Measurements from ENCODE around the gene EGFR. TPM values are rescaled to one million over a fixed set of nuclear protein-coding genes. Genes with fewer than 3 reads are reported as not detected.

The EGFR gene
- total and polyA plus RNA-seq, 9 donors: 13.0 to 54.6 (median 41.7) TPM

- peak in 1 of 5 donors; percentile 13 for DNase-seq
- intact Hi-C loops (cut with DNase I): loop anchor here in 1 of 4 donors (10.0 kb wide), 1 partner anchor 148 kb away; no protein-coding TSS in a partner anchor
- Histone ChIP-seq H3K27me3 (no peaks in the 10 kb centered on the region), H3K9me3 (no peaks in the 10 kb centered on the region), H3K4me1 (ENCODE audit: insufficient read depth) (peaks cover 10% of the 10 kb centered on the region), H3K4me3 (no peak overlapping the region), H3K27ac (no peak overlapping the region), H3K36me3 (no peaks in the 10 kb centered on the region)
- TF ChIP-seq EP300 (IDR thresholded peaks at IDR 0.05): no peak
- 95 to 96% (median 96%) methylated on average over 25 of the region's 25 CpGs for WGBS, 3 donors
Measured at GRCh38 chr7:55172881-55173609, 154.2 kb downstream of the EGFR start.

GRCh38 chr7:55173671-55174070 lies 154.9 kb downstream of the EGFR start:
- Histone ChIP-seq H3K9me3 (no peaks in the 10 kb centered on the region), H3K27me3 (no peaks in the 10 kb centered on the region), H3K4me1 (ENCODE audit: insufficient read depth) (peaks cover 13% of the 10 kb centered on the region), H3K27ac (no peak overlapping the region), H3K36me3 (no peaks in the 10 kb centered on the region), H3K4me3 (no peak overlapping the region)
- TF ChIP-seq EP300 (IDR thresholded peaks at IDR 0.05) (no peak), POLR2A (IDR thresholded peaks at IDR 0.05) (no peak)
- TF ChIP-seq, protein P1, sequence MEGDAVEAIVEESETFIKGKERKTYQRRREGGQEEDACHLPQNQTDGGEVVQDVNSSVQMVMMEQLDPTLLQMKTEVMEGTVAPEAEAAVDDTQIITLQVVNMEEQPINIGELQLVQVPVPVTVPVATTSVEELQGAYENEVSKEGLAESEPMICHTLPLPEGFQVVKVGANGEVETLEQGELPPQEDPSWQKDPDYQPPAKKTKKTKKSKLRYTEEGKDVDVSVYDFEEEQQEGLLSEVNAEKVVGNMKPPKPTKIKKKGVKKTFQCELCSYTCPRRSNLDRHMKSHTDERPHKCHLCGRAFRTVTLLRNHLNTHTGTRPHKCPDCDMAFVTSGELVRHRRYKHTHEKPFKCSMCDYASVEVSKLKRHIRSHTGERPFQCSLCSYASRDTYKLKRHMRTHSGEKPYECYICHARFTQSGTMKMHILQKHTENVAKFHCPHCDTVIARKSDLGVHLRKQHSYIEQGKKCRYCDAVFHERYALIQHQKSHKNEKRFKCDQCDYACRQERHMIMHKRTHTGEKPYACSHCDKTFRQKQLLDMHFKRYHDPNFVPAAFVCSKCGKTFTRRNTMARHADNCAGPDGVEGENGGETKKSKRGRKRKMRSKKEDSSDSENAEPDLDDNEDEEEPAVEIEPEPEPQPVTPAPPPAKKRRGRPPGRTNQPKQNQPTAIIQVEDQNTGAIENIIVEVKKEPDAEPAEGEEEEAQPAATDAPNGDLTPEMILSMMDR (IDR thresholded peaks at IDR 0.05): no peak
- intact Hi-C loops (cut with DNase I): loop anchor here in 1 of 4 donors (10.0 kb wide), 1 partner anchor 149 kb away; no protein-coding TSS in a partner anchor
- 96 to 99% (median 96%) methylated on average over 7 of the region's 7 CpGs for WGBS, 3 donors
- DNase-seq: no peak

GRCh38 chr7:55174456-55174855 lies 155.6 kb downstream of the EGFR start:
- WGBS, 3 donors: 86 to 91% (median 90%) methylated on average over 12 of the region's 12 CpGs
- peaks cover 20% of the 10 kb centered on the region for H3K4me1 ChIP-seq (ENCODE audit: insufficient read depth)
- no peaks in the 10 kb centered on the region for H3K9me3 ChIP-seq
- no peaks in the 10 kb centered on the region for H3K27me3 ChIP-seq
- intact Hi-C loops (cut with DNase I): loop anchor here in 1 of 4 donors (10.0 kb wide), 1 partner anchor 150 kb away; no protein-coding TSS in a partner anchor
- TF ChIP-seq, protein P1 (IDR thresholded peaks at IDR 0.05): no peak
- no peak for TF ChIP-seq POLR2A (IDR thresholded peaks at IDR 0.05)
- H3K27ac ChIP-seq: no peak overlapping the region
- H3K36me3 ChIP-seq: no peaks in the 10 kb centered on the region
- no peak for DNase-seq
- H3K4me3 ChIP-seq: no peak overlapping the region

DNA sequence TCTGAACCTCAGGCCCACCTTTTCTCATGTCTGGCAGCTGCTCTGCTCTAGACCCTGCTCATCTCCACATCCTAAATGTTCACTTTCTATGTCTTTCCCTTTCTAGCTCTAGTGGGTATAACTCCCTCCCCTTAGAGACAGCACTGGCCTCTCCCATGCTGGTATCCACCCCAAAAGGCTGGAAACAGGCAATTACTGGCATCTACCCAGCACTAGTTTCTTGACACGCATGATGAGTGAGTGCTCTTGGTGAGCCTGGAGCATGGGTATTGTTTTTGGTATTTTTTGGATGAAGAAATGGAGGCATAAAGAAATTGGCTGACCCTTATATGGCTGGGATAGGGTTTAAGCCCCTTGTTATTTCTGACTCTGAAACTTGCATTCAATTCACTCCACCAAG lies 156.0 kb downstream of the EGFR start:
- TF ChIP-seq EP300 (IDR thresholded peaks at IDR 0.05) (no peak), POLR2A (IDR thresholded peaks at IDR 0.05) (no peak)
- TF ChIP-seq, protein P1 (IDR thresholded peaks at IDR 0.05): no peak
- Histone ChIP-seq H3K4me3 (no peak overlapping the region), H3K4me1 (ENCODE audit: insufficient read depth) (peaks cover 22% of the 10 kb centered on the region), H3K27me3 (no peaks in the 10 kb centered on the region), H3K36me3 (no peaks in the 10 kb centered on the region), H3K27ac (no peak overlapping the region), H3K9me3 (no peaks in the 10 kb centered on the region)
- DNase-seq: no peak
- WGBS, 3 donors: 90 to 96% (median 93%) methylated on average over 1 of the region's 1 CpG
- intact Hi-C loops (cut with DNase I): loop anchor here in 1 of 4 donors (10.0 kb wide), 1 partner anchor 150 kb away; no protein-coding TSS in a partner anchor

DNA sequence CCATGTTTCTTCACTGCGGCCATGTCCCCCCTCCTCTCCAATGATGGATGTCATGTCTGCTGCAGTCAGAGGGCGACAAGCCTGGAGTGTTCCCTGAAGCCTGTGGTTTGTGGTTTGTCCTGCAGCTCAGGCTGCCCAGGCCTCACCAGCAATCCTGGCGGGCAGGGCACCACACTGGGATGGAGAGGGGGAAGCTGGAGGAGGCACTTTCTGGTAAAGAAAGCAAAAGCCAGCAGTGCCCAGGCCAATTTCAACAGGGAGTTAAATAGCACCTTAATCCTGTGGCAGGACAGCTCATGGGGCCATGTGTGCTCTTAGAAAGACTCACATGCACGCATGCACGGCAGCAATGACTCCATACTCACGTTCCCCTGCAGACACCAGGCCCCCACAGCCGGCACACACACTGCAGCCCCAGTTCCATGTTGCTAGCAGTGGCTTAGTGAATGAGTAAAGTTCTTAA lies 158.3 kb downstream of the EGFR start:
- no peak for DNase-seq
- Histone ChIP-seq H3K36me3 (no peaks in the 10 kb centered on the region), H3K4me1 (ENCODE audit: insufficient read depth) (peaks cover 27% of the 10 kb centered on the region), H3K9me3 (no peaks in the 10 kb centered on the region), H3K27me3 (no peaks in the 10 kb centered on the region), H3K4me3 (no peak overlapping the region), H3K27ac (peak overlapping the region in 1 of 2 donors; percentile 78)
- intact Hi-C loops (cut with DNase I): loop anchor here in 1 of 4 donors (10.0 kb wide), 1 partner anchor 152 kb away; no protein-coding TSS in a partner anchor
- TF ChIP-seq, protein P1 (IDR thresholded peaks at IDR 0.05): no peak
- TF ChIP-seq EP300 (IDR thresholded peaks at IDR 0.05) (no peak), POLR2A (IDR thresholded peaks at IDR 0.05) (no peak)
- WGBS, 3 donors: 66 to 71% (median 69%) methylated on average over 7 of the region's 7 CpGs
